ENCODE measurements around the gene NDUFC1. TPM values are rescaled to one million over a fixed set of nuclear protein-coding genes. Genes with fewer than 3 reads are reported as not detected.

The NDUFC1 gene
- total RNA-seq, 2 experiments from 2014 or later = 56.2 to 60.6 TPM

Other genes starting within 250 kb of the NDUFC1 start
- 10 to 100 TPM; 20.1 to 20.4 TPM for gene ELF2, start 125.3 kb downstream of the NDUFC1 start, total RNA-seq
- under 1 TPM; 0.22 to 0.32 TPM for gene MGARP, start 22.3 kb downstream of the NDUFC1 start, total RNA-seq
- 100 to 1,000 TPM; 113 to 114 TPM for gene NAA15, start 972 bp downstream of the NDUFC1 start, total RNA-seq
- 1 to 10 TPM; 6.1 to 6.2 TPM for gene RAB33B, start 151.6 kb upstream of the NDUFC1 start, total RNA-seq

Data from activated CD8-positive, alpha-beta T cell treated with anti-CD3 and anti-CD28 coated beads for 36 hours (primary cell).